Activated T-cell treated with anti-CD3 and anti-CD28 coated beads, Interleukin-2, amount 50 U/mL, for 24 hours (primary cell): ENCODE measurements around the gene KLHL29.
A peak's percentile ranks its signal among the peaks of the same experiment; 100 is the strongest.

Source experiments
- DNase-seq: peaks from one replicate; pipeline ENCODE4 v3.0.0-alpha.2; 2020
- H3K27ac Mint-ChIP-seq: 2 replicates; pipeline ENCODE4 v1.8.0; 2020; ENCODE audit warnings: mild to moderate bottlenecking, mixed read lengths
- H3K27me3 Mint-ChIP-seq: 2 replicates; pipeline ENCODE4 v1.8.0; 2020; ENCODE audit warnings: mixed read lengths
- H3K36me3 Mint-ChIP-seq: 2 replicates; pipeline ENCODE4 v1.8.0; 2020; ENCODE audit warnings: low read depth, mixed read lengths
- H3K4me1 Mint-ChIP-seq: 2 replicates; pipeline ENCODE4 v1.8.0; 2020; ENCODE audit warnings: low read depth, mixed read lengths
- H3K4me3 Mint-ChIP-seq: 2 replicates; pipeline ENCODE4 v1.8.0; 2020; ENCODE audit warnings: mild to moderate bottlenecking, moderate library complexity, mixed read lengths
- H3K9me3 Mint-ChIP-seq: 2 replicates; pipeline ENCODE4 v1.8.0; 2020; ENCODE audit warnings: mixed read lengths

The KLHL29 gene

GRCh38 chr2:23452372-23452771 is 67.4 kb downstream of the KLHL29 start:
- no peak overlapping the region for H3K4me3 Mint-ChIP-seq
- no peak overlapping the region for H3K27ac Mint-ChIP-seq
- peaks cover 30% of the 10 kb centered on the region for H3K4me1 Mint-ChIP-seq
- H3K36me3 Mint-ChIP-seq, result no peaks in the 10 kb centered on the region
- H3K27me3 Mint-ChIP-seq, result peaks cover 12% of the 10 kb centered on the region
- DNase-seq, result no peak
- no peaks in the 10 kb centered on the region for H3K9me3 Mint-ChIP-seq

DNA sequence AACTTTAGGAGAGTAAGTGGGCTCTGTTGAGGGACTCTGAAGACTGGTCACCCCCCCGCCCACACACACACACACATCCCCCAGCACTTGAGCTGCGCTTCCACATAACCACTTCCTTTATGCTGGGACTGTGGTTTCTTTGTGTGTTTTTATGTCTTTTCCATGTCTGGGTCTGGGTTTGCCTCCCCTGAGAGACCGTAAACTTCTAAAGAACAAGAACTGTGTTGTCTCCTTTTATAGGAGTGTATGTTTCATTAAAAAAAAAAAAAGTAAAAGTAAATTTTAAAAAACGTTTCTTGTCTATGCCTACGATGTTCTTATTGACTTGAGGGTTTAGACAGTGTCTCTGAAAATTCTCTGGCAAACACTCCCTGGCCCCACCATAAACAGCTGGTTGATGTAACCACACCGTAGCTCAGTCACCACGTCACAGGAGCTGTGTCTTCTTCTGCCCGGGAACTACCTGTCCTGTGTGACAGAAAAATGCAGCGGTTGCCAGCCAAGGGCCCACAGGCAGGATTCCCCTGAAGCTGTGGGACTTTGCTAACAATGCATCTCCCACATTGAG is 68.0 kb downstream of the KLHL29 start:
- Mint-ChIP-seq H3K36me3 (no peaks in the 10 kb centered on the region), H3K4me3 (peak overlapping the region; percentile 7), H3K4me1 (peaks cover 30% of the 10 kb centered on the region), H3K27me3 (peaks cover 12% of the 10 kb centered on the region), H3K9me3 (no peaks in the 10 kb centered on the region), H3K27ac (no peak overlapping the region)
- no peak for DNase-seq

- H3K27ac Mint-ChIP-seq, result no peak overlapping the region
- peaks cover 30% of the 10 kb centered on the region for H3K4me1 Mint-ChIP-seq
- H3K9me3 Mint-ChIP-seq, result no peaks in the 10 kb centered on the region
- H3K4me3 Mint-ChIP-seq, result peak overlapping the region; percentile 7
- H3K27me3 Mint-ChIP-seq, result peaks cover 12% of the 10 kb centered on the region
- no peaks in the 10 kb centered on the region for H3K36me3 Mint-ChIP-seq
- no peak for DNase-seq
These were observed 68.5 kb downstream of the KLHL29 start for GRCh38 chr2:23453432-23453831.

DNA sequence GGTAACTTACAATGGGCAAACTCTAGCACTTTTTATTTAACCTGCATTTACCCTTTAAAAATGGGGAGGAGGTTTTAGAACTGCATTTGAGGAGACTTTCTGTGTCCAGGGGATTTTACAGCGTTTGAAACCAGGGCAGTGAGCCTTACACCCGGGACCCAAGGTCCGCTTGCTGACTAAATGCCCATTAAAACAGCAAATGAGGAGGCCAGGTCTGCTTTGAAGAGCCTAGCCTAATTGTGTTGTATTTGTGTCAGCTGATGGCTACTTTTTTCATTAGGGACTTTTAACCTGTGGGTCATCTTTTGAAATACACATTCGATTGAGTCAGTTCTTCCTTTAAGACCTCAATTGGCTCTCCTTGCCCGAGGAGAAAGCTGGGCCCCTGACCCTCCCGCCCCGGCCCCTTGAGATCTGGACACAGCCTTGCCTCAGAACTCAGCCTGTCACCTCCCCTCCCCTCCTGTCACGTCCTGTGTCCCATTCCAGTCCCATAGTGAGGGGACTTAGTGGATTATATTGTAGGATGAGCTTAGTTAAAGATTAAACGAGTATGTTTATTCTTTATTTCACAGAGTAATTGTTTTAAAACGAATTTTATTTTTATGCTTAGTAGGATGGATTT is 69.0 kb downstream of the KLHL29 start:
- Mint-ChIP-seq H3K4me3 (no peak overlapping the region), H3K27ac (no peak overlapping the region), H3K36me3 (no peaks in the 10 kb centered on the region), H3K9me3 (no peaks in the 10 kb centered on the region), H3K4me1 (peaks cover 30% of the 10 kb centered on the region), H3K27me3 (peaks cover 12% of the 10 kb centered on the region)
- no peak for DNase-seq

DNA sequence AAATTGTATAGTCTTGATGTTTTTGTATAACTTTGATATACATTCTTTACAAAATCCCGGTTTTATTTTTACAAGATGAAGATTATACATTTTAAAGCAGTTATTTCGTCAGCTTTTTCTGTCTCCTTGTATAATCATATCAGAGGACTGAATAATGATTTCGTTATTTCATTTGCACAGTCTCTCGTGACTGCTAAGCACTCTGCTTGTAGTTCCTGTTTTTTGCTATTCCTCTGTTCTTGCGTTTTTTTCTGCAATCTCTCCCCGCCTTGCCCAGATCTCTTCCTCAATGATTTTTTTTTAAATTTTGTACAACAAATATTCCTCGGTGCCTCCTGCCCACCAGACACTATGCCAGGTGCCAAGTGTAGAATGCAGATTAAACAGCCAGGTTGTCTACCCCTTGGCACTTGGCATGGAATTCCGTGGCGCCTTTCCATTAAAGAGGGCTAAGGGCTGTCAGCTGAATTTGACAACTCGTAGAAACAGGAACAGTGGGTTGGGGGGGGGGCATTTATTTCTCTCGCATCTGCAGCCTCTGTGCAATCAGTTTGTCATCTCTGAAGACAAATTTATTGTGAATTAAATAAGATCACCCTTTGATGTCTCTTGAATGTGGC is 69.6 kb downstream of the KLHL29 start:
- Mint-ChIP-seq H3K9me3 (no peaks in the 10 kb centered on the region), H3K4me1 (peaks cover 30% of the 10 kb centered on the region), H3K27ac (no peak overlapping the region), H3K27me3 (peaks cover 12% of the 10 kb centered on the region), H3K4me3 (no peak overlapping the region), H3K36me3 (no peaks in the 10 kb centered on the region)
- DNase-seq, result no peak

DNA sequence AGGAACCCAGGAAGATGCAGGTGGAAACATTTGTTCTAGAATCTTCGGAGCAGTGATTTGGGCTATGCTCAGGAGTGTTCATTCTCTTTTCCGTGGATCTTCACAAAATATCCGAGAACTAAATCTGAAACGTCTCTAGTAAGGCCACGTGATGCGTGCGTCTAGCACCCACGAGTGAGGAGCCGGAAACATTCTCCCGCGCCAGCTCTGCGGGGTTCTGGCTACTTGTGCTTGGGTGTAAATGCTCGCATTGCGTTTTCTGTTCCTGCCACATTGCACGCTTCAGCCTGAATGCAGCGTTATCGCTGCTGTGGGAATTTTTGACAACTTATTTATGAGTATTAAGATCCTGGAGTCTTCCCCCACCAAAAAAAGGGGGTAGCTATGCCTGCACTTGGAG is 71.4 kb downstream of the KLHL29 start:
- no peak for DNase-seq
- Mint-ChIP-seq H3K27ac (no peak overlapping the region), H3K4me1 (peaks cover 30% of the 10 kb centered on the region), H3K9me3 (no peaks in the 10 kb centered on the region), H3K4me3 (no peak overlapping the region), H3K36me3 (no peaks in the 10 kb centered on the region), H3K27me3 (peaks cover 16% of the 10 kb centered on the region)

GRCh38 chr2:23456881-23457760 is 72.1 kb downstream of the KLHL29 start:
- H3K36me3 Mint-ChIP-seq, result no peaks in the 10 kb centered on the region
- no peak overlapping the region for H3K27ac Mint-ChIP-seq
- H3K4me1 Mint-ChIP-seq, result peaks cover 30% of the 10 kb centered on the region
- no peak overlapping the region for H3K4me3 Mint-ChIP-seq
- DNase-seq, result no peak
- H3K27me3 Mint-ChIP-seq, result peaks cover 16% of the 10 kb centered on the region
- no peaks in the 10 kb centered on the region for H3K9me3 Mint-ChIP-seq

DNA sequence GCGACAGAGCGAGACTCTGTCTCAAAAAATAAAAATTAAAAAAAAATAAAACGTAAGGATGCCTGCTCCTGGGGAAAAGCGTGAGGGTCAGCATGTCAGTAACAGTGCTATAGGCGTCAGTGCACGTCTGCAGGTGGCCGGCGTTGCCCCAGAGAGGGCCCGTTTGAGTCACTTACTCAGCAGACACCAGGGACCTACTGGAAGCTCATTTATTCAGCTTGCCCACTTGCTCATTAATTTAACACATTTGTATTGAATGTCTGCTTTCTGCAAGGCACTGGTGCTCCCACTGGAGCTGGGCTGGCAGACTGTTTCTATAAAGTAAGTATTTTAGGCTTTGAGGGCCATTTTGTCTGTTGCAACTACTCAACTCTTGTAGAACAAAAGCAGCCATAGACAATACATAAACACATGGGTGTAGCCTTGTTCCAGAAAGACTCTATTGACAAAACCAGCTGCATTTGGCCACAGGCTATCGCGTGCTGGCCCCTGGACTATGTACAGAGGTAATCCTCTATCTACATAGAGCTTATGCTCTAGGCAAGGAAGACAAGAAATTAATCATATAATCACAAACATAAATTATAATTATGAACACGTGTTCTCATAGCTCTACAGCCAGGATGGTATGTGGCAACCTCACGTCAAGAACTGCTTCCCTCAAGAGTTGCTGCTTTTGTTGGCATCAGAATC is 73.2 kb downstream of the KLHL29 start:
- peaks cover 16% of the 10 kb centered on the region for H3K27me3 Mint-ChIP-seq
- H3K27ac Mint-ChIP-seq, result no peak overlapping the region
- no peak for DNase-seq
- H3K36me3 Mint-ChIP-seq, result no peaks in the 10 kb centered on the region
- H3K4me1 Mint-ChIP-seq, result peaks cover 19% of the 10 kb centered on the region
- no peaks in the 10 kb centered on the region for H3K9me3 Mint-ChIP-seq
- H3K4me3 Mint-ChIP-seq, result no peak overlapping the region

DNA sequence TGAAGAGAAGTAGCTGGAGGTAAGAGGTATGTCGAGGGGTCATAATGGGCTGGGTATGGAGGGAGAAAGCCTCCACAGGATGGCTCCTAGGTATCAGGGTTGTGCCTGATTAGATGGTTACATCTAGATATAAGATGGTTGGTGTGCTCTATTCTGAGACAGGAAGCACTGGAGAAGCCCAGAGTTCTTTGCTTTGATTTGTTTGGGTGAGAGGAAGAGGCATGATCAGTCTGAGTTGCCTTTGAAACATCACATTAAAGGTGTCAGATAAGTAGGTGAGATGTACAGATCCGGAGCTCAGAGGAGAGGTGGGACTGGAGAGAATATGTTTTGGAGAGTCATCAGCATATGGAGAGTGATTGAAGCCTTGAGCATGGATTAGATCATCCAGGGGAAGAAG is 74.1 kb downstream of the KLHL29 start:
- no peak overlapping the region for H3K4me3 Mint-ChIP-seq
- peaks cover 11% of the 10 kb centered on the region for H3K4me1 Mint-ChIP-seq
- no peak for DNase-seq
- no peaks in the 10 kb centered on the region for H3K36me3 Mint-ChIP-seq
- H3K27ac Mint-ChIP-seq, result no peak overlapping the region
- H3K27me3 Mint-ChIP-seq, result peaks cover 16% of the 10 kb centered on the region
- H3K9me3 Mint-ChIP-seq, result no peaks in the 10 kb centered on the region

DNA sequence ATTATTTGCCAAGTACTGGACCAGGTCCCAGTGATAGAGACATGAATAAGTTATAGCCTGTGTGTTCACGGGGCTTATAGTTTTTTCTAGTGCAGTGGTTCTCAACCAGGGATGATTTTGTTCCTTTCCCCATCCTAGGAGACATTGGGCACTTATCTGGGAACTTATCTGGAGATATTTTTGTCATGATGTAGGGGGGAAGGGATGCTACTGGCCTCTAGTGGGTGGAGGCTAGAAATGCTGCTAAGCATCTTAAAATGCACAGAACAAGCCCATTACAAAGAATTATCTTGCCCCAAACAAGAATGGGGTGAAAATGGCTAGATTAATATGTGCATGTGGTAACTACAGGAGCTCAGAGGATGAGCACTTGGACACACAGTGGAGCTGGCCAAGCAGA is 75.2 kb downstream of the KLHL29 start:
- peaks cover 1% of the 10 kb centered on the region for H3K4me1 Mint-ChIP-seq
- no peaks in the 10 kb centered on the region for H3K36me3 Mint-ChIP-seq
- H3K27me3 Mint-ChIP-seq, result peaks cover 18% of the 10 kb centered on the region
- no peak overlapping the region for H3K27ac Mint-ChIP-seq
- DNase-seq, result no peak
- no peaks in the 10 kb centered on the region for H3K9me3 Mint-ChIP-seq
- no peak overlapping the region for H3K4me3 Mint-ChIP-seq

DNA sequence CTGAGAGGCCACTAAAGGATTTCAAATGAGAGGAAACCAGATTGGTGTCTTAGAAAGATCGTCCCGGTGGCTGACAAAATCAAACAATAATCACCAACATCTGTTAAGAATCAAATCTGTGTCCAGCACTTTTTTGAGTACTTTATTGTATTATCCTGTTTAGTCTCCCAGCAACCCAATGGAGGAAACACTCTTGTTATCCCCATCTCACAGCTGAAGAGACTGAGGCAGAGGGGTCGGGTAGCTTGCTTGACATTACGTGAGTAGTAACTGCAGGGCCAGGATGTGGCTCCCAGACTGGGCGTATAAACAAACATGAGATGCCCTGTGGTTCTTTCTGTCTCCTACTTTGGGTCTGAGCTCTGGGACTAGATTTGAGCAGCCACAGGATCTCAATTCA is 76.0 kb downstream of the KLHL29 start:
- Mint-ChIP-seq H3K27ac (no peak overlapping the region), H3K4me3 (no peak overlapping the region), H3K4me1 (no peaks in the 10 kb centered on the region)

GRCh38 chr2:23464156-23464555 is 79.2 kb downstream of the KLHL29 start:
- Mint-ChIP-seq H3K4me3 (no peak overlapping the region), H3K36me3 (no peaks in the 10 kb centered on the region), H3K27ac (no peak overlapping the region), H3K27me3 (peaks cover 43% of the 10 kb centered on the region), H3K4me1 (no peaks in the 10 kb centered on the region), H3K9me3 (no peaks in the 10 kb centered on the region)
- no peak for DNase-seq

More for the DNA sequence above, 76.0 kb downstream of the KLHL29 start:
- Mint-ChIP-seq H3K9me3 (no peaks in the 10 kb centered on the region), H3K27me3 (peaks cover 20% of the 10 kb centered on the region), H3K36me3 (no peaks in the 10 kb centered on the region)
- no peak for DNase-seq

DNA sequence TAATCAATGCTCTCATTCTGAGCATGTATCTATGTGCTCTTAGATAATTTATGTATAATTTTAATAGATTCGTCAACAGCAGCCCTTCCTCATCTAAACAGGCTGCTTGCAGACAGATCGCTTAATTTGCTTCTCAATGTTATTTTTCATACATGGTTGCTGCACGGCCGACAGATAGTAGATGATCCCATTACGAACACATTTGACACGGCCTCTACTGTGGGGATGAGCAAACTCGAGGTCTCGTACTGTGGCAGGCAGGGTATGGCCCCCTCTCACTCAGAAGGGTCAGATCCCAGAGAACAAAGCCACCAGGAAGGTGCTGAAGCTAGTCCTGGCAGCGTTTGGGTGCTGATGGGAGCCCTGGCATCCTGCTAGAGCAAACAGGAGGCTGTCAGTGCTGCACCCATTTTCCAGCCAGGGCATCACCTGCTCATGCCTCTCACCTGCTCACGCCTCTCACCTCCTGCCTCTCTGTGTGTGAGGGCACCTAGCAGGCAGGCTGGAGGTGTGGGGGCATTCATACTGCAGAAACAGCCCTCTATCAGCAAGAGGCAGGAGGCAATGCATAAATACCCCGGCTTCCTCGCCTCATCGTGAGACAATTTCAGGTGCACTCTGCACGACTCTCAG is 80.0 kb downstream of the KLHL29 start:
- no peak overlapping the region for H3K27ac Mint-ChIP-seq
- DNase-seq, result no peak
- no peaks in the 10 kb centered on the region for H3K9me3 Mint-ChIP-seq
- H3K4me3 Mint-ChIP-seq, result no peak overlapping the region
- peaks cover 50% of the 10 kb centered on the region for H3K27me3 Mint-ChIP-seq
- H3K36me3 Mint-ChIP-seq, result no peaks in the 10 kb centered on the region
- no peaks in the 10 kb centered on the region for H3K4me1 Mint-ChIP-seq

DNA sequence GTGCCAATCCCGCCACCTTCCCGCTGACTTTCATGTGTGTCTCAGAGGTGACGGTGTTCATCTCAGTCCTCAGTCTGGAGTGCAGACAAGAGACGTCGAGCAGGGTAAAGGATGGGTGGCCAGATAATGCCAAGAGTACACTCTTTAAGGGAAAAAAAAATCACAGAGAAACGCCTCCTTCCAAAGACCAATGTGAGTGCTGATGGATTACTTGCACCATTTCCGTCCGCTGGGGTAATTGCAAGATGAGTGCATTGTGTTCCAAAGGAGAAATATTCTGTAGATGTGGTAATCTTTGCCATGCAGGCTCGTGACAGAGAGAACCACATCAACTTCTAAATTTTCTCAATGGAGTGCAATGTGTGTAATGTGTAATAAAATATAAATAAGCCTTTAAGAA is 81.0 kb downstream of the KLHL29 start:
- Mint-ChIP-seq H3K4me1 (no peaks in the 10 kb centered on the region), H3K36me3 (no peaks in the 10 kb centered on the region), H3K27ac (no peak overlapping the region), H3K4me3 (no peak overlapping the region), H3K9me3 (no peaks in the 10 kb centered on the region), H3K27me3 (peaks cover 49% of the 10 kb centered on the region)
- DNase-seq, result no peak
